K562 (cell line): ENCODE results near the gene PRND. TPM values are rescaled to one million over a fixed set of nuclear protein-coding genes. Genes with fewer than 3 reads are reported as not detected.

Source experiments
- ATAC-seq: fragments of 200-7000 bp; cut with Tn5 transposase; 3 replicates; pipeline ENCODE4 v1.9.1; 2020; ENCODE audit warnings: moderate library complexity
- BruUV-seq: library from RNA; stranded (reverse); fragments of 400-500 nt; replicated peaks from 2 replicates; lab custom pipeline; 2021; lab: Mats Ljungman, UMichigan
- CTCF ChIA-PET: fragments of 300-600 bp; formaldehyde crosslinking; extraction: SDS; loops from one replicate; lab custom pipeline; 2021; ENCODE audit warnings: low intra/inter-chr PET ratio; lab: Yijun Ruan, JAX
- POLR2A ChIA-PET: fragments of 300-600, 350-650 bp; sonication (Branson Sonifier 250); formaldehyde crosslinking; extraction: SDS; loops from one replicate; lab custom pipeline; 2021; ENCODE audit warnings: antibody characterized with exemption, inconsistent platforms; lab: Yijun Ruan, JAX
- DNase-seq, 4 experiments: peaks; one replicate each; pipeline versions ENCODE4 v3.0.0 to v3.0.0-alpha.2; 2011 to 2018; ENCODE audit warnings: low spot score in 3 of 4, mixed read lengths in 3 of 4; ENCODE audit errors: extremely low read depth in 1 of 4
- FAIRE-seq: peaks from 2 replicates; lab custom pipeline; 2011; peaks lifted over from hg19 to GRCh38; lab: Jason Lieb, UNC
- H2AFZ ChIP-seq: 2 replicates; pipeline ENCODE4 v1.6.0; 2011; ENCODE audit warnings: low read depth, low read length, control low read depth, inconsistent platforms
- H3K27ac ChIP-seq: fragments of 200-600 bp; 3 replicates; pipeline ENCODE4 v1.8.0; 2011; ENCODE audit warnings: low read depth, mild to moderate bottlenecking, control low read depth, inconsistent platforms, low read length, moderate library complexity, mixed read lengths; ENCODE audit errors: extremely low read depth
- H3K27me3 ChIP-seq, 2 experiments: fragments of 300-600 bp in 1 of 2; 2 replicates in 1 of 2; 3 replicates in 1 of 2; pipeline versions ENCODE4 v1.6.0 to v1.8.0; 2011; ENCODE audit warnings: inconsistent platforms in 2 of 2, low read length in 2 of 2, mild to moderate bottlenecking in 1 of 2, mixed read lengths in 1 of 2, moderate library complexity in 1 of 2; ENCODE audit not compliant: control insufficient read depth in 2 of 2, insufficient read depth in 2 of 2
- H3K36me3 ChIP-seq: fragments of 300-600 bp; 3 replicates; pipeline ENCODE4 v1.8.0; 2011; ENCODE audit warnings: mild to moderate bottlenecking, low read length, inconsistent platforms; ENCODE audit not compliant: control insufficient read depth, insufficient read depth
- H3K4me1 ChIP-seq, 2 experiments: fragments of 200-600 bp in 1 of 2; replicated peaks in 1 of 2; 2 replicates in 1 of 2; 3 replicates in 1 of 2; pipeline versions ENCODE4 v1.5.1 to v1.8.0; 2011; ENCODE audit warnings: inconsistent platforms in 2 of 2, low read length in 2 of 2, mild to moderate bottlenecking in 1 of 2, mixed read lengths in 1 of 2, moderate library complexity in 1 of 2; ENCODE audit not compliant: control insufficient read depth in 2 of 2, insufficient read depth in 2 of 2
- H3K4me2 ChIP-seq: 2 replicates; pipeline ENCODE4 v1.6.1; 2011; ENCODE audit warnings: low read length, control low read depth, inconsistent platforms, mixed read lengths; ENCODE audit not compliant: insufficient read depth
- H3K4me3 ChIP-seq: fragments of 200-600 bp; sonication (generic), shearing (Covaris generic); 2 replicates; pipeline ENCODE4 v1.5.1; 2016; ENCODE audit warnings: control low read depth, inconsistent platforms
- H3K79me2 ChIP-seq: fragments of 200-600 bp; 3 replicates; pipeline ENCODE4 v1.8.0; 2011; ENCODE audit warnings: low read length, inconsistent platforms; ENCODE audit not compliant: control insufficient read depth, insufficient read depth
- H3K9ac ChIP-seq, 2 experiments: 2 replicates each; pipeline versions ENCODE4 v1.6.0 to v1.6.1; 2011; ENCODE audit warnings: low read depth in 2 of 2, low read length in 2 of 2, control low read depth in 1 of 2, inconsistent platforms in 1 of 2, mild to moderate bottlenecking in 1 of 2, mixed read lengths in 1 of 2; ENCODE audit not compliant: insufficient read depth in 1 of 2
- H3K9me1 ChIP-seq: one replicate; pipeline ENCODE4 v1.6.0; 2011; ENCODE audit warnings: inconsistent platforms, mild to moderate bottlenecking, low read length, moderate library complexity; ENCODE audit not compliant: control insufficient read depth, insufficient read depth
- H3K9me3 ChIP-seq: replicated peaks from 2 replicates; pipeline ENCODE4 v1.5.1; 2011; ENCODE audit warnings: low read depth, low read length, inconsistent platforms; ENCODE audit not compliant: control insufficient read depth, insufficient read depth
- H4K20me1 ChIP-seq: replicated peaks from 2 replicates; pipeline ENCODE4 v1.6.1; 2011; ENCODE audit warnings: low read length, inconsistent platforms, mixed read lengths; ENCODE audit not compliant: control insufficient read depth, insufficient read depth
- ASH1L ChIP-seq: fragments of 450-650 bp; IDR thresholded peaks from 2 replicates; pipeline ENCODE4 v1.6.1; 2018; ENCODE audit warnings: borderline replicate concordance, mild to moderate bottlenecking, low read depth; ENCODE audit not compliant: partially characterized antibody
- CHD1 ChIP-seq: fragments of 200-600 bp; sonication (generic); IDR thresholded peaks from one replicate; pipeline ENCODE4 v1.6.1; 2012; ENCODE audit warnings: mild to moderate bottlenecking, moderate library complexity, low read length, inconsistent platforms
- ELF1 ChIP-seq: fragments of 200-800 bp; sonication (Bioruptor generic); IDR thresholded peaks from 2 replicates; pipeline ENCODE4 v1.6.1; 2016; ENCODE audit warnings: missing genetic modification characterization, missing compliant biosample characterization
- KAT8 ChIP-seq: fragments of 450-650 bp; IDR thresholded peaks from 2 replicates; pipeline ENCODE4 v1.6.1; 2016; ENCODE audit warnings: low read depth, mild to moderate bottlenecking
- LCOR ChIP-seq: sonication (generic); formaldehyde crosslinking; IDR thresholded peaks from 2 replicates; pipeline ENCODE4 v1.8.0; 2022; ENCODE audit warnings: mild to moderate bottlenecking, missing genetic modification reagents
- NUFIP1 ChIP-seq: fragments of 450-650 bp; IDR thresholded peaks from 2 replicates; pipeline ENCODE4 v1.6.1; 2018; ENCODE audit not compliant: partially characterized antibody
- PML ChIP-seq: IDR thresholded peaks from 2 replicates; pipeline ENCODE4 v1.6.1; 2012; ENCODE audit warnings: low read length, inconsistent platforms
- POLR2G ChIP-seq: fragments of 200-400 bp; formaldehyde crosslinking; IDR thresholded peaks from 2 replicates; pipeline ENCODE4 v1.6.1; 2017; ENCODE audit warnings: low read depth, mild to moderate bottlenecking, antibody characterized with exemption, low read length, moderate library complexity
- RFX7 ChIP-seq: fragments of 250-450 bp; sonication (Bioruptor Pico); IDR thresholded peaks from 2 replicates; pipeline ENCODE4 v1.5.1; 2021; ENCODE audit warnings: mild to moderate bottlenecking
- SIX5 ChIP-seq, 2 experiments: IDR thresholded peaks; 2 replicates each; pipeline ENCODE4 v1.6.1; 2011; ENCODE audit warnings: low read length in 2 of 2, borderline replicate concordance in 1 of 2, low read depth in 1 of 2, mild to moderate bottlenecking in 1 of 2, moderate library complexity in 1 of 2; ENCODE audit not compliant: insufficient read depth in 1 of 2
- SOX6 ChIP-seq: fragments of 450-650 bp; IDR thresholded peaks from 2 replicates; pipeline ENCODE4 v1.6.1; 2014; ENCODE audit warnings: mild to moderate bottlenecking
- SRF ChIP-seq, 2 experiments: fragments of 250-450, 450-650 bp in 1 of 2; sonication (Bioruptor Pico) in 1 of 2; sonication (generic) in 1 of 2; formaldehyde crosslinking; IDR thresholded peaks; 2 replicates each; pipeline versions ENCODE4 v1.5.0 to v1.5.1; 2020 to 2022; ENCODE audit warnings: mild to moderate bottlenecking in 1 of 2, missing genetic modification reagents in 1 of 2
- ZKSCAN3 ChIP-seq: fragments of 250-450 bp; sonication (Bioruptor Pico); IDR thresholded peaks from 2 replicates; pipeline ENCODE4 v1.4.0; 2020
- ZNF133 ChIP-seq: fragments of 250-450 bp; sonication (Bioruptor Pico); IDR thresholded peaks from 2 replicates; pipeline ENCODE4 v1.4.0; 2020; ENCODE audit warnings: mild to moderate bottlenecking
- ZNF224 ChIP-seq: sonication (generic); formaldehyde crosslinking; IDR thresholded peaks from 2 replicates; pipeline ENCODE4 v1.8.0; 2022; ENCODE audit warnings: mild to moderate bottlenecking, missing genetic modification reagents
- ZNF239 ChIP-seq: fragments of 250-450 bp; sonication (Bioruptor Pico); IDR thresholded peaks from 2 replicates; pipeline ENCODE4 v1.4.0; 2020; ENCODE audit warnings: mild to moderate bottlenecking
- ZNF75A ChIP-seq: fragments of 450-650 bp; formaldehyde crosslinking; IDR thresholded peaks from 2 replicates; pipeline ENCODE4 v1.4.0; 2020; ENCODE audit warnings: mild to moderate bottlenecking
- WGBS: fragments of 100-300 bp; shearing (Covaris generic); methylation state at CpG from one replicate; pipeline ENCODE4 v1.1.6; 2016; ENCODE audit warnings: low coverage, mixed read lengths; ENCODE audit not compliant: insufficient coverage; ENCODE audit errors: missing lambda C conversion rate; 5-methylcytosine and 5-hydroxymethylcytosine counted together
- in situ Hi-C: fragments of 300-500 bp; cut with MboI; formaldehyde crosslinking; loops from 4 replicates; pipeline ENCODE4 v1.15.0; 2018; ENCODE audit warnings: inconsistent platforms, mixed read lengths
- intact Hi-C: fragments of 100-400 bp; cut with micrococcal nuclease; formaldehyde crosslinking; loops from 2 replicates; pipeline ENCODE4 v1.14.2; 2022
- polyA plus RNA-seq, 8 experiments: library from polyadenylated mRNA; depleted of rRNA in 4 of 8; stranded (reverse) in 5 of 8; unstranded in 3 of 8; fragments of >200 nt; fragmentation: Nextera tagmentation in 2 of 8; fragmentation: Illumina TruSeq in 1 of 8; extraction: Ambion mirVana in 2 of 8; extraction: Trizol in 1 of 8; gene quantifications; 2 replicates each; pipeline versions ENCODE4 v1.2.1 to v1.2.3, GENCODE V29; 2011 to 2014; ENCODE audit warnings: inconsistent platforms in 1 of 8, missing spikeins in 1 of 8
- total RNA-seq, 7 experiments: library from RNA; depleted of rRNA in 6 of 7; stranded (reverse); fragments of >200 nt in 6 of 7; fragmentation: Illumina TruSeq in 2 of 7; extraction: Trizol in 2 of 7; gene quantifications; 2 replicates each; pipeline versions ENCODE4 v1.2.1 to v1.2.3, GENCODE V29; 2011 to 2021; ENCODE audit warnings: low replicate concordance in 1 of 7
- TF ChIP-seq, protein P1 (sequence below): sonication (generic); formaldehyde crosslinking; IDR thresholded peaks from 2 replicates; pipeline ENCODE4 v1.8.1; 2023; ENCODE audit warnings: mild to moderate bottlenecking, missing genetic modification reagents, moderate library complexity
- TF ChIP-seq, protein P2 (sequence below): sonication (generic); formaldehyde crosslinking; IDR thresholded peaks from 2 replicates; pipeline ENCODE4 v1.8.0; 2022; ENCODE audit warnings: missing genetic modification reagents, mild to moderate bottlenecking, moderate library complexity, borderline replicate concordance
- TF ChIP-seq, protein P3 (sequence below): fragments of 200-800 bp; sonication (Bioruptor generic); IDR thresholded peaks from 2 replicates; pipeline ENCODE4 v1.6.1; 2017; ENCODE audit warnings: missing genetic modification characterization, missing compliant biosample characterization

Gene PRND
- total and polyA plus RNA-seq, 9 of the 15 experiments (the other 6 are each of a cell fraction or from before 2014, with no cell fraction given): not detected

DNA sequence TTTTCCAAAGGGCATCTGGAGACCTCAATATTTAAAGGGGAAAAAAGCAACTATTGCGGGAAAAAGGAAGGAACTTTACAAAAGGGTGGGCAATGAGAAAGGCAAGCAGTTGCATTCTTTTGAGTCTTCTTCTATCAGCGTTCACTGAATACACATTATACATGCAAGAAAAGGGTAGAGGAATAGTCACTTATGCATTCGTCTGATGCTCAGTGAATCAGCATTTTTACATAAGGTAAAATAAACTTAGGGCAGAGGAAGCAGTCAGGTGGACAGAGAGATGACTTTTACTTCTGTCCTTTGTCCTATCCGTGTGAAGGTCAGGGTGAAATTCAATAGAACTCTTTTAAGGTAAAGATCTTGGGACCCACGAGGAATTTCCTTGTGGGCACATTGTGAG is 49.3 kb downstream of the PRND start:
- FAIRE-seq: no peak
- TF ChIP-seq ZNF239 (CRISPR knock-in tag): no peak
- TF ChIP-seq ASH1L: no peak
- no peak for TF ChIP-seq RFX7 (CRISPR knock-in tag)
- no peak for TF ChIP-seq LCOR (CRISPR knock-in tag)
- TF ChIP-seq ZNF133 (CRISPR knock-in tag): no peak
- TF ChIP-seq SIX5 (IDR thresholded peaks at IDR 0.05; ENCODE audit: borderline replicate concordance in 1 of 2, insufficient read depth in 1 of 2, low read depth in 1 of 2, low read length in 2 of 2): no peak
- TF ChIP-seq CHD1: no peak
- TF ChIP-seq ZKSCAN3: no peak
- no peak for TF ChIP-seq ZNF75A (CRISPR knock-in tag)
- TF ChIP-seq, protein P1, sequence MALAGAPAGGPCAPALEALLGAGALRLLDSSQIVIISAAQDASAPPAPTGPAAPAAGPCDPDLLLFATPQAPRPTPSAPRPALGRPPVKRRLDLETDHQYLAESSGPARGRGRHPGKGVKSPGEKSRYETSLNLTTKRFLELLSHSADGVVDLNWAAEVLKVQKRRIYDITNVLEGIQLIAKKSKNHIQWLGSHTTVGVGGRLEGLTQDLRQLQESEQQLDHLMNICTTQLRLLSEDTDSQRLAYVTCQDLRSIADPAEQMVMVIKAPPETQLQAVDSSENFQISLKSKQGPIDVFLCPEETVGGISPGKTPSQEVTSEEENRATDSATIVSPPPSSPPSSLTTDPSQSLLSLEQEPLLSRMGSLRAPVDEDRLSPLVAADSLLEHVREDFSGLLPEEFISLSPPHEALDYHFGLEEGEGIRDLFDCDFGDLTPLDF (CRISPR knock-in tag): no peak
- TF ChIP-seq, protein P2, sequence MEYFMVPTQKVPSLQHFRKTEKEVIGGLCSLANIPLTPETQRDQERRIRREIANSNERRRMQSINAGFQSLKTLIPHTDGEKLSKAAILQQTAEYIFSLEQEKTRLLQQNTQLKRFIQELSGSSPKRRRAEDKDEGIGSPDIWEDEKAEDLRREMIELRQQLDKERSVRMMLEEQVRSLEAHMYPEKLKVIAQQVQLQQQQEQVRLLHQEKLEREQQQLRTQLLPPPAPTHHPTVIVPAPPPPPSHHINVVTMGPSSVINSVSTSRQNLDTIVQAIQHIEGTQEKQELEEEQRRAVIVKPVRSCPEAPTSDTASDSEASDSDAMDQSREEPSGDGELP (CRISPR knock-in tag): no peak
- no peak for TF ChIP-seq POLR2G
- TF ChIP-seq PML: no peak
- TF ChIP-seq NUFIP1: no peak
- TF ChIP-seq ELF1: no peak
- TF ChIP-seq, protein P3, sequence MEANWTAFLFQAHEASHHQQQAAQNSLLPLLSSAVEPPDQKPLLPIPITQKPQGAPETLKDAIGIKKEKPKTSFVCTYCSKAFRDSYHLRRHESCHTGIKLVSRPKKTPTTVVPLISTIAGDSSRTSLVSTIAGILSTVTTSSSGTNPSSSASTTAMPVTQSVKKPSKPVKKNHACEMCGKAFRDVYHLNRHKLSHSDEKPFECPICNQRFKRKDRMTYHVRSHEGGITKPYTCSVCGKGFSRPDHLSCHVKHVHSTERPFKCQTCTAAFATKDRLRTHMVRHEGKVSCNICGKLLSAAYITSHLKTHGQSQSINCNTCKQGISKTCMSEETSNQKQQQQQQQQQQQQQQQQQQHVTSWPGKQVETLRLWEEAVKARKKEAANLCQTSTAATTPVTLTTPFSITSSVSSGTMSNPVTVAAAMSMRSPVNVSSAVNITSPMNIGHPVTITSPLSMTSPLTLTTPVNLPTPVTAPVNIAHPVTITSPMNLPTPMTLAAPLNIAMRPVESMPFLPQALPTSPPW (CRISPR knock-in tag): no peak
- no peak for TF ChIP-seq ZNF224
- TF ChIP-seq SRF (CRISPR knock-in tag; IDR thresholded peaks at IDR 0.05): no peak
- TF ChIP-seq KAT8: no peak
- TF ChIP-seq SOX6: no peak
- Histone ChIP-seq H3K27me3 (peaks cover 0 to 5% of the 10 kb centered on the region in 2 experiments; a peak in 2 of 5 replicates), H3K79me2 (no peaks in the 10 kb centered on the region), H3K36me3 (no peaks in the 10 kb centered on the region), H3K4me3 (no peak overlapping the region), H4K20me1 (no peaks in the 10 kb centered on the region), H3K9me3 (no peaks in the 10 kb centered on the region), H3K4me2 (no peak overlapping the region), H3K9ac (no peak overlapping the region), H3K4me1 (peaks cover 2 to 6% of the 10 kb centered on the region in 2 experiments; a peak in 4 of 5 replicates), H3K9me1 (no peaks in the 10 kb centered on the region), H2AFZ (no peak overlapping the region), H3K27ac (no peak overlapping the region)
- intact Hi-C loops: no loop called here
- no peak for ATAC-seq
- BruUV-seq: no TSS peak
- in situ Hi-C loops: no loop called here
- DNase-seq: no peak
- POLR2A ChIA-PET: no interaction called here
- CTCF ChIA-PET: no interaction called here
- 0% methylated on average over 5 of the region's 5 CpGs for WGBS
